ENCODE data around the gene LFNG. TPM values are rescaled to one million over a fixed set of nuclear protein-coding genes. Genes with fewer than 3 reads are reported as not detected.

The LFNG gene
- total and polyA plus RNA-seq, 9 of the 15 experiments (the other 6 are each of a cell fraction or from before 2014, with no cell fraction given), result 0.03 to 0.89 (median 0.25) TPM; not detected in 1

DNA sequence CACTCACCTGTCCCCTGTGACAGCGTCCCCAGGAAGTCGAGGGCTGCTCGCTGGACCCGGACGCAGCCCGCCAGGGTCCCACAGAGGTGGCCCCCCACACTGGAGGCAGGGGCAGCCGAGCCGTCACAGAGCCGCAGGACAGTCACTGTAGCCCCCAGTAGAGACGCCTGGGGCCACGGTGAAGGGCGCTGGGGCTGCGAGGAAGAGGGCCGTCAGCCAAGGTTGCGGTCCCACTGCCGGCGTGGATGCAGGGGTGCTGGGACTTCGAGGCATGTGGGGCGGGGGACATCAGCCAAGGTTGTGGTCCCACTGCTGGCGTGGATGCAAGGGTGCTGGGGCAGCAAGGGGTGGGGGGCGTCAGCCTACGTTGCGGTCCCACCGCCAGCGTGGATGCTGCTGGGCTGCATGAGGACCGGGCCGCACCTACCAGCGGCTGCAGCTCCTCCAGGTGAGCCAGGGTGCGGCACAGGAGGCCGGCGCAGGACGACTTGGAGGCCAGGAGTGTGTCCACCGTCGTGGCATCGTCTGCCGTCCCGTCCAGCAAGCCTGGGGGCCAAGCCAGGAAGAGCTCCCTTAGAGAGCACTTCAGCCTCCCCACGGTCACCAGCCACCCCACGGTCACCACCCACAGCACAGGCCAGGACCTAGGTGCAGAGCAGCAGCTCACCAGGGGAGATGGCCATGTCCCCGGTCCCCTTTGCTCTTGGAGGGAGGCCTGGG is 21.9 kb downstream of the LFNG start:
- ATAC-seq, result no peak
- Histone ChIP-seq H4K20me1 (replicated peaks; ENCODE audit: control insufficient read depth, insufficient read depth, low read length) (no peaks in the 10 kb centered on the region), H3K4me1 (replicated peaks in 1 of 2; ENCODE audit: control insufficient read depth in 2 of 2, insufficient read depth in 2 of 2, low read length in 2 of 2) (peaks cover 0 to 19% of the 10 kb centered on the region in 2 experiments; a peak in 1 of 5 replicates), H3K27me3 (ENCODE audit: control insufficient read depth in 2 of 2, insufficient read depth in 2 of 2, low read length in 2 of 2) (no peaks in the 10 kb centered on the region), H3K9ac (ENCODE audit: insufficient read depth in 1 of 2, low read depth in 2 of 2, low read length in 2 of 2) (no peak overlapping the region), H3K4me2 (ENCODE audit: insufficient read depth, low read length) (no peak overlapping the region), H3K27ac (ENCODE audit: extremely low read depth, low read depth, low read length) (no peak overlapping the region), H2AFZ (ENCODE audit: low read depth, low read length) (no peak overlapping the region), H3K36me3 (ENCODE audit: control insufficient read depth, insufficient read depth, low read length) (peaks cover 83% of the 10 kb centered on the region; the same call in 2 of the 3 replicates), H3K79me2 (ENCODE audit: control insufficient read depth, insufficient read depth, low read length) (no peaks in the 10 kb centered on the region), H3K4me3 (no peak overlapping the region), H3K9me1 (ENCODE audit: control insufficient read depth, insufficient read depth, low read length) (no peaks in the 10 kb centered on the region), H3K9me3 (replicated peaks; ENCODE audit: control insufficient read depth, insufficient read depth, low read depth, low read length) (no peaks in the 10 kb centered on the region)
- FAIRE-seq, result no peak
- WGBS (ENCODE audit: insufficient coverage, low coverage, missing lambda C conversion rate), result 95% methylated on average over 22 of the region's 40 CpGs
- DNase-seq (ENCODE audit: extremely low read depth in 1 of 4, low spot score in 3 of 4), result no peak
- intact Hi-C loops (cut with micrococcal nuclease) (no loop called here), in situ Hi-C loops (cut with MboI) (no loop called here)
- no peak for TF ChIP-seq ZNF639 (CRISPR knock-in tag; conservative IDR thresholded peaks at IDR 0.05 in 1 of 2, IDR thresholded peaks at IDR 0.05 in 1 of 2)
- TF ChIP-seq FOXP1 (CRISPR knock-in tag; IDR thresholded peaks at IDR 0.05), result no peak
- TF ChIP-seq LARP7 (IDR thresholded peaks at IDR 0.05), result no peak
- no peak for TF ChIP-seq CBX1 (IDR thresholded peaks at IDR 0.05; ENCODE audit: low read depth)
- no peak for TF ChIP-seq NELFE (IDR thresholded peaks at IDR 0.05; ENCODE audit: insufficient read depth, insufficient read length)
- peak; percentile 48 for TF ChIP-seq RBFOX2 (IDR thresholded peaks at IDR 0.05; ENCODE audit: low read depth, low read length)
- peak; percentile 63 for TF ChIP-seq POLR2G (IDR thresholded peaks at IDR 0.05; ENCODE audit: low read depth, low read length)
- no peak for TF ChIP-seq FOXK2 (conservative IDR thresholded peaks at IDR 0.05 in 1 of 2, IDR thresholded peaks at IDR 0.05 in 1 of 2; ENCODE audit: low read depth in 2 of 2)
- BruUV-seq (replicated peaks), result no TSS peak
- ChIA-PET CTCF (ENCODE audit: low intra/inter-chr PET ratio) (no interaction called here), POLR2A (no interaction called here)
